H1 (cell line): ENCODE measurements around the gene RAB30. TPM values are rescaled to one million over a fixed set of nuclear protein-coding genes. Genes with fewer than 3 reads are reported as not detected.

Source experiments
- CTCF ChIA-PET: fragments of 300-600 bp; sonication (Branson Sonifier 250); formaldehyde crosslinking; loops from one replicate; lab custom pipeline; 2021; ENCODE audit not compliant: partially characterized antibody; lab: Charles Lee
- POLR2A ChIA-PET: fragments of 300-600 bp; sonication (Branson Sonifier 250); formaldehyde crosslinking; loops from one replicate; lab custom pipeline; 2021; ENCODE audit warnings: inconsistent platforms; ENCODE audit not compliant: partially characterized antibody; lab: Charles Lee
- DNase-seq, 2 experiments: peaks; one replicate each; pipeline versions ENCODE4 v3.0.0 to v3.0.0-alpha.2; 2010 to 2022; ENCODE audit warnings: low spot score in 2 of 2, low read depth in 1 of 2, mixed read lengths in 1 of 2
- FAIRE-seq: peaks from 2 replicates; lab custom pipeline; 2011; peaks lifted over from hg19 to GRCh38; lab: Jason Lieb, UNC
- H2AFZ ChIP-seq: 2 replicates; pipeline ENCODE4 v1.8.1; 2012; ENCODE audit warnings: low read length, inconsistent platforms
- H2AK5ac ChIP-seq: 2 replicates; pipeline ENCODE4 v1.6.1; 2013; ENCODE audit warnings: low read depth, low read length
- H2BK120ac ChIP-seq: replicated peaks from 2 replicates; pipeline ENCODE3; 2013; ENCODE audit warnings: low read depth, low read length, inconsistent platforms
- H2BK12ac ChIP-seq: 2 replicates; pipeline ENCODE4 v1.6.1; 2013; ENCODE audit warnings: low read depth, low read length
- H2BK15ac ChIP-seq: 2 replicates; pipeline ENCODE4 v1.6.1; 2013; ENCODE audit warnings: low read length
- H2BK20ac ChIP-seq: 2 replicates; pipeline ENCODE4 v1.6.1; 2013; ENCODE audit warnings: low read length
- H2BK5ac ChIP-seq: 2 replicates; pipeline ENCODE4 v1.6.1; 2013; ENCODE audit warnings: low read depth, low read length
- H3K14ac ChIP-seq: 2 replicates; pipeline ENCODE4 v1.6.1; 2013; ENCODE audit warnings: inconsistent platforms; ENCODE audit not compliant: insufficient read length
- H3K18ac ChIP-seq: 2 replicates; pipeline ENCODE4 v1.6.1; 2013; ENCODE audit warnings: low read length; ENCODE audit errors: extremely low read depth
- H3K23ac ChIP-seq: 2 replicates; pipeline ENCODE4 v1.6.1; 2013; ENCODE audit warnings: inconsistent platforms; ENCODE audit not compliant: insufficient read length
- H3K23me2 ChIP-seq: 2 replicates; pipeline ENCODE4 v1.6.1; 2013; ENCODE audit warnings: low read depth, low read length
- H3K27ac ChIP-seq: 2 replicates; pipeline ENCODE4 v1.6.1; 2011; ENCODE audit warnings: low read depth, low read length, inconsistent platforms
- H3K27me3 ChIP-seq, 4 experiments: replicated peaks in 1 of 4; 1 replicate in 1 of 4; 2 replicates in 3 of 4; pipeline versions ENCODE4 v1.6.1 to v1.8.1; 2011 to 2013; ENCODE audit warnings: low read length in 3 of 4, mild to moderate bottlenecking in 3 of 4, inconsistent platforms in 2 of 4, mixed read lengths in 2 of 4, moderate library complexity in 1 of 4; ENCODE audit not compliant: control insufficient read depth in 3 of 4, insufficient read depth in 3 of 4; ENCODE audit errors: extremely low read depth in 1 of 4
- H3K36me3 ChIP-seq, 4 experiments: 2 replicates each; pipeline versions ENCODE4 v1.6.1 to v1.8.1; 2011 to 2013; ENCODE audit warnings: mild to moderate bottlenecking in 4 of 4, low read length in 3 of 4, moderate library complexity in 2 of 4, control low read depth in 1 of 4, inconsistent platforms in 1 of 4; ENCODE audit not compliant: insufficient read depth in 4 of 4, control insufficient read depth in 2 of 4
- H3K4ac ChIP-seq: replicated peaks from 2 replicates; pipeline ENCODE3; 2013; ENCODE audit warnings: low read length, low read depth, mixed read lengths, inconsistent platforms; ENCODE audit not compliant: insufficient read length
- H3K4me1 ChIP-seq, 4 experiments: replicated peaks in 1 of 4; 1 replicate in 1 of 4; 2 replicates in 3 of 4; pipeline versions ENCODE4 v1.6.1 to v1.8.1; 2011 to 2013; ENCODE audit warnings: low read length in 3 of 4, inconsistent platforms in 2 of 4, mixed read lengths in 1 of 4; ENCODE audit not compliant: insufficient read depth in 4 of 4, control insufficient read depth in 3 of 4
- H3K4me2 ChIP-seq, 2 experiments: 2 replicates each; pipeline versions ENCODE4 v1.6.1 to v1.8.1; 2011 to 2013; ENCODE audit warnings: low read depth in 2 of 2, low read length in 2 of 2, control low read depth in 1 of 2, inconsistent platforms in 1 of 2, mild to moderate bottlenecking in 1 of 2; ENCODE audit not compliant: insufficient read depth in 1 of 2
- H3K4me3 ChIP-seq, 4 experiments: fragments of 200-600, 300-600 bp in 1 of 4; sonication (generic), shearing (Covaris generic), sonication (Bioruptor Twin) in 1 of 4; 2 replicates each; pipeline versions ENCODE4 v1.5.1 to v1.8.1; 2011 to 2016; ENCODE audit warnings: low read length in 4 of 4, low read depth in 3 of 4, control low read depth in 2 of 4, inconsistent platforms in 2 of 4, mild to moderate bottlenecking in 2 of 4, mixed read lengths in 1 of 4, moderate library complexity in 1 of 4; ENCODE audit not compliant: insufficient read depth in 2 of 4; ENCODE audit errors: extremely low read depth in 1 of 4
- H3K56ac ChIP-seq: replicated peaks from 2 replicates; pipeline ENCODE3; 2013; ENCODE audit warnings: low read depth, mild to moderate bottlenecking, mixed read lengths, low read length, inconsistent platforms; ENCODE audit not compliant: insufficient read length
- H3K79me1 ChIP-seq: 2 replicates; pipeline ENCODE4 v1.6.1; 2013; ENCODE audit warnings: low read depth, low read length, control low read depth
- H3K79me2 ChIP-seq, 2 experiments: 2 replicates each; pipeline versions ENCODE4 v1.6.1 to v1.8.1; 2012 to 2013; ENCODE audit warnings: low read length in 2 of 2, mild to moderate bottlenecking in 2 of 2, inconsistent platforms in 1 of 2; ENCODE audit not compliant: insufficient read depth in 2 of 2, control insufficient read depth in 1 of 2
- H3K9ac ChIP-seq, 4 experiments: replicated peaks in 1 of 4; 1 replicate in 1 of 4; 2 replicates in 3 of 4; pipeline versions ENCODE4 v1.6.1 to v1.8.1; 2011 to 2013; ENCODE audit warnings: low read depth in 3 of 4, low read length in 3 of 4, control low read depth in 2 of 4, mild to moderate bottlenecking in 2 of 4, moderate library complexity in 2 of 4, inconsistent platforms in 1 of 4; ENCODE audit errors: extremely low read depth in 1 of 4
- H3K9me3 ChIP-seq, 2 experiments: 2 replicates each; pipeline versions ENCODE4 v1.6.1 to v1.8.1; 2012 to 2013; ENCODE audit warnings: mild to moderate bottlenecking in 2 of 2, moderate library complexity in 2 of 2, control low read depth in 1 of 2, inconsistent platforms in 1 of 2, low read depth in 1 of 2, low read length in 1 of 2, mixed read lengths in 1 of 2; ENCODE audit not compliant: insufficient read depth in 2 of 2
- H4K20me1 ChIP-seq, 2 experiments: replicated peaks in 1 of 2; 2 replicates each; pipeline versions ENCODE3 to v1.8.1; 2011 to 2013; ENCODE audit warnings: inconsistent platforms in 2 of 2, low read length in 2 of 2, mild to moderate bottlenecking in 1 of 2; ENCODE audit not compliant: insufficient read depth in 2 of 2, control insufficient read depth in 1 of 2
- H4K5ac ChIP-seq: 2 replicates; pipeline ENCODE4 v1.6.1; 2013; ENCODE audit warnings: low read length, low read depth, mixed read lengths, inconsistent platforms; ENCODE audit not compliant: insufficient read length
- H4K8ac ChIP-seq: 2 replicates; pipeline ENCODE4 v1.8.0; 2013; ENCODE audit warnings: mild to moderate bottlenecking, moderate library complexity, low read length, inconsistent platforms; ENCODE audit not compliant: insufficient read depth; ENCODE audit errors: extremely low read depth
- H4K91ac ChIP-seq: replicated peaks from 2 replicates; pipeline ENCODE3; 2013; ENCODE audit warnings: low read length, mixed read lengths, inconsistent platforms; ENCODE audit not compliant: insufficient read length
- ASH2L ChIP-seq: fragments of 200-600, 300-600 bp; sonication (generic); IDR thresholded peaks from one replicate; pipeline ENCODE4 v1.7.1; 2017; ENCODE audit warnings: low read length
- BACH1 ChIP-seq: IDR thresholded peaks from 2 replicates; pipeline ENCODE4 v1.6.1; 2012; ENCODE audit warnings: low read length, improper control_type of control experiment
- CBX8 ChIP-seq: fragments of 300-800, 300-1000 bp; sonication (generic); IDR thresholded peaks from 2 replicates; pipeline ENCODE4 v1.7.1; 2016; ENCODE audit warnings: low read depth, low read length, borderline replicate concordance
- CEBPB ChIP-seq: IDR thresholded peaks from 2 replicates; pipeline ENCODE4 v1.6.1; 2012; ENCODE audit warnings: low read depth, low read length
- CHD1 ChIP-seq: IDR thresholded peaks from 2 replicates; pipeline ENCODE4 v1.6.1; 2012; ENCODE audit warnings: low read depth, low read length, improper control_type of control experiment
- EP300 ChIP-seq, 2 experiments: IDR thresholded peaks; 1 replicate in 1 of 2; 2 replicates in 1 of 2; pipeline ENCODE4 v1.6.1; 2011 to 2012; ENCODE audit warnings: low read depth in 2 of 2, low read length in 2 of 2, mild to moderate bottlenecking in 2 of 2, borderline replicate concordance in 1 of 2, inconsistent platforms in 1 of 2, moderate library complexity in 1 of 2
- JUN ChIP-seq: IDR thresholded peaks from 2 replicates; pipeline ENCODE4 v1.6.1; 2011; ENCODE audit warnings: low read depth, mild to moderate bottlenecking, improper control_type of control experiment, low read length
- KDM1A ChIP-seq: fragments of 200-600, 300-600 bp; sonication (generic); IDR thresholded peaks from 2 replicates; pipeline ENCODE4 v1.7.1; 2016; ENCODE audit warnings: mild to moderate bottlenecking, low read length, borderline replicate concordance
- SAP30 ChIP-seq: fragments of 300-600 bp; sonication (generic); IDR thresholded peaks from 2 replicates; pipeline ENCODE4 v1.7.1; 2012; ENCODE audit warnings: low read length, moderate library complexity, mild to moderate bottlenecking, inconsistent platforms; ENCODE audit not compliant: insufficient read depth, insufficient replicate concordance
- SIRT6 ChIP-seq: IDR thresholded peaks from one replicate; pipeline ENCODE4 v1.7.1; 2012; ENCODE audit warnings: low read length, inconsistent platforms
- SIX5 ChIP-seq: IDR thresholded peaks from 2 replicates; pipeline ENCODE4 v1.6.1; 2011; ENCODE audit warnings: mild to moderate bottlenecking, low read depth, low read length
- SP2 ChIP-seq: IDR thresholded peaks from 2 replicates; pipeline ENCODE4 v1.6.1; 2012; ENCODE audit warnings: mild to moderate bottlenecking, low read length, inconsistent platforms
- SP4 ChIP-seq: IDR thresholded peaks from 2 replicates; pipeline ENCODE4 v1.6.1; 2012; ENCODE audit warnings: low read length, inconsistent platforms
- SRF ChIP-seq: IDR thresholded peaks from 2 replicates; pipeline ENCODE4 v1.6.1; 2011; ENCODE audit warnings: mild to moderate bottlenecking, low read depth, low read length, moderate library complexity
- TAF1 ChIP-seq: IDR thresholded peaks from 2 replicates; pipeline ENCODE4 v1.6.1; 2011; ENCODE audit warnings: mild to moderate bottlenecking, low read depth, low read length
- TEAD4 ChIP-seq: IDR thresholded peaks from 2 replicates; pipeline ENCODE4 v1.6.1; 2012; ENCODE audit warnings: low read depth, low read length, inconsistent platforms, mixed read lengths
- WGBS, 2 experiments: shearing (Covaris generic) in 1 of 2; methylation state at CpG; one replicate each; pipeline versions ENCODE4 v1.1.6 to v1.1.7; 2013 to 2015; ENCODE audit warnings: low lambda C conversion rate in 2 of 2, mixed read lengths in 2 of 2, inconsistent platforms in 1 of 2, low coverage in 1 of 2, missing lambda C conversion rate in 1 of 2; ENCODE audit not compliant: insufficient replicate concordance in 2 of 2, insufficient coverage in 1 of 2, insufficient read length in 1 of 2; ENCODE audit errors: extremely low coverage in 1 of 2, missing lambda C conversion rate in 1 of 2; 5-methylcytosine and 5-hydroxymethylcytosine counted together
- polyA plus RNA-seq, 7 experiments: library from polyadenylated mRNA; depleted of rRNA in 3 of 7; stranded (reverse) in 5 of 7; unstranded in 2 of 7; fragments of >200 nt in 5 of 7; fragments of 200-250 nt in 2 of 7; gene quantifications; 1 replicate in 5 of 7; 2 replicates in 1 of 7; 4 replicates in 1 of 7; pipeline versions ENCODE4 v1.2.1 to v1.2.3, GENCODE V29; 2011 to 2013; ENCODE audit warnings: missing spikeins in 2 of 7, mixed read lengths in 2 of 7
- total RNA-seq: library from RNA; stranded (reverse); fragmentation: NEBNext Ultra II Directional; extraction: Animal tissue kit (Norgen Biotek cat#: 25700); gene quantifications from 2 replicates; pipeline ENCODE4 v1.2.1, GENCODE V29; 2021

RAB30 gene
- total and polyA plus RNA-seq, 2 of the 8 experiments (the other 6 are each of a cell fraction or from before 2014, with no cell fraction given): 1.6 to 11.7 TPM

GRCh38 chr11:83061883-83062282 lies 9.8 kb downstream of the RAB30 start:
- no peaks in the 10 kb centered on the region; the same call in 1 of the 2 replicates for H3K79me1 ChIP-seq
- no peak overlapping the region for H3K9ac ChIP-seq
- H3K14ac ChIP-seq: no peak overlapping the region
- no peak overlapping the region for H2AFZ ChIP-seq
- no peaks in the 10 kb centered on the region for H4K20me1 ChIP-seq
- FAIRE-seq (no peak), DNase-seq (no peak)
- H2AK5ac ChIP-seq: no peak overlapping the region
- peaks cover 0 to 6% (median under 1%) of the 10 kb centered on the region in 4 experiments; a peak in 3 of 7 replicates for H3K4me1 ChIP-seq
- H3K23ac ChIP-seq: no peak overlapping the region
- no peak overlapping the region for H2BK120ac ChIP-seq
- H4K91ac ChIP-seq: no peak overlapping the region
- H3K18ac ChIP-seq: no peak overlapping the region
- H2BK5ac ChIP-seq: no peak overlapping the region
- peaks cover 2% of the 10 kb centered on the region; the same call in 1 of the 2 replicates for H3K23me2 ChIP-seq
- H4K8ac ChIP-seq: no peak overlapping the region
- no peak overlapping the region for H3K4ac ChIP-seq
- H3K79me2 ChIP-seq: peaks cover 0 to 11% of the 10 kb centered on the region in 2 experiments; a peak in 2 of 4 replicates
- no peak overlapping the region for H2BK12ac ChIP-seq
- no peaks in the 10 kb centered on the region for H3K27me3 ChIP-seq
- TF ChIP-seq BACH1: no peak
- no peak for TF ChIP-seq SP2
- no peak for TF ChIP-seq CEBPB
- no peak for TF ChIP-seq SP4
- no peak for TF ChIP-seq EP300 (IDR thresholded peaks at IDR 0.05; ENCODE audit: borderline replicate concordance in 1 of 2, low read depth in 2 of 2, low read length in 2 of 2)
- no peak for TF ChIP-seq SRF
- no peak for TF ChIP-seq TEAD4
- no peak for TF ChIP-seq JUN
- no peak for TF ChIP-seq CHD1
- TF ChIP-seq ASH2L: no peak
- TF ChIP-seq TAF1: no peak
- no peak for TF ChIP-seq KDM1A
- no peak for TF ChIP-seq CBX8
- TF ChIP-seq SAP30: no peak
- TF ChIP-seq SIX5: no peak
- TF ChIP-seq SIRT6: no peak
- TF ChIP-seq, all 59 proteins: peak for 0
- Histone ChIP-seq H2BK15ac (no peak overlapping the region), H3K4me3 (no peak overlapping the region), H4K5ac (no peak overlapping the region), H3K36me3 (no peaks in the 10 kb centered on the region), H3K4me2 (no peak overlapping the region), H2BK20ac (no peak overlapping the region), H3K27ac (no peak overlapping the region), H3K9me3 (no peaks in the 10 kb centered on the region), H3K56ac (no peak overlapping the region)
- 94% methylated on average over 4 of the region's 4 CpGs; no CpG with 5 or more reads in 1 of the 2 experiments for WGBS, 2 experiments
- ChIA-PET POLR2A (no interaction called here), CTCF (interaction anchor here (1.7 to 2.2 kb wide), 2 partner anchors 9 to 27 kb away, joined by 3 to 8 read pairs; no protein-coding TSS in a partner anchor)
